Measurements from ENCODE around the gene CBFA2T2. TPM values are rescaled to one million over a fixed set of nuclear protein-coding genes. Genes with fewer than 3 reads are reported as not detected.

CBFA2T2 gene
- total RNA-seq, 2 experiments from 2014 or later: 17.9 to 18.6 TPM

DNA sequence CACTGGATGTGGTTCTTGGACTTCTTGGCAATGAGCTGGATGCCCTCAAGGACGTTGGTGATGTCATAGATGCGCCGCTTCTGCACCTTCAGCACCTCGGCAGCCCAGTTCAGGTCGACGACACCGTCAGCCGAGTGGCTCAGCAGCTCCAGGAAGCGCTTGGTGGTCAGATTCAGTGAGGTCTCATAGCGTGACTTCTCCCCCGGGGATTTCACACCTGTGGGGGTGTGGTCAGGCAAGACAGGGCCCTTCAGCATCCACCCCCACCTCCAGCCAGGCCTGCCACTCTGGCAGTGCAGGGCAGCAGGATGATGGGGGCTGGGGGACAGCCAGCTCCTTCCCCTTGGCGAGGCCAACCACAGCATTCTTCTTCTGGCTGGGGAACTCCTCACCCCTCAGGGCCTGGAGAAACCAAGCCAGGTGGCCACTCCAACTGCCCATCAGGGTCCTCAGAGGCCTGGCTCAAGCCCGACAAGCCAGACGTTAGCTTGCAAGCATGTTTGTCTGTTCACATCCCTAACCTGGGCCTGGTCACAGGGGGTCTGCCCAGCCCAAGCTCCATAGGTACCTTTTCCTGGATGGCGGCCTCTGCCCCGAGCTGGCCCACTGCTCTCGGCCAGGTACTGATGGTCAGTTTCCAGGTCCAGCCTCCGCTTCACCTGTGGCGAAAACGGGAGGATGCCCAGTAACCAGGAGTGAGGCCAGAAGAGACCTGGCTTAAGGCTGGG, 190.0 kb downstream of the CBFA2T2 start:
- Histone ChIP-seq H3K4me3 (ENCODE audit: low read length) (no peak overlapping the region), H3K27me3 (ENCODE audit: control insufficient read depth in 1 of 2, insufficient read depth in 2 of 2, low read length in 2 of 2) (no peaks in the 10 kb centered on the region), H3K27ac (ENCODE audit: low read depth in 1 of 2, low read length in 2 of 2) (peak overlapping the region in 1 of 2 donors; percentile 45), H3K4me1 (ENCODE audit: insufficient read depth, low read length) (peaks cover 63% of the 10 kb centered on the region), H3K36me3 (ENCODE audit: insufficient read depth, low read length) (no peaks in the 10 kb centered on the region), H3K9me3 (ENCODE audit: control insufficient read depth in 1 of 2, insufficient read depth in 1 of 2, low read length in 2 of 2) (no peaks in the 10 kb centered on the region)
- peak overlapping the region; percentile 66 for H3K27ac Mint-ChIP-seq
- intact Hi-C loops (cut with DNase I, micrococcal nuclease): loop anchor here in 1 of 2 experiments (10.0 kb wide), 1 partner anchor 315 kb away; the partner anchor contains the start of gene RALY
- ATAC-seq (ENCODE audit: poor library complexity) (peak; percentile 53), DNase-seq (peak in 6 of 14 experiments; percentile 30 to 85 (median 68))
- peaks cover 49% of the 10 kb centered on the region for H3K4me1 Mint-ChIP-seq (ENCODE audit: low read depth)
- H3K9me3 Mint-ChIP-seq: no peaks in the 10 kb centered on the region
- ChIA-PET CTCF (interaction anchor here (1.1 to 2.1 kb wide), 2 partner anchors 12 to 14 kb away, joined by 3 to 14 read pairs; no protein-coding TSS in a partner anchor), POLR2A (interaction anchor here (0.6 to 4.1 kb wide), 9 partner anchors 8 to 658 kb away, joined by 3 to 45 read pairs (median 8); partner anchors contain the start of genes ACTL10, CBFA2T2, PXMP4 and SNTA1)
- H3K27me3 Mint-ChIP-seq: no peaks in the 10 kb centered on the region
- H3K4me3 Mint-ChIP-seq: peak overlapping the region; percentile 51
- TF ChIP-seq, protein P1, sequence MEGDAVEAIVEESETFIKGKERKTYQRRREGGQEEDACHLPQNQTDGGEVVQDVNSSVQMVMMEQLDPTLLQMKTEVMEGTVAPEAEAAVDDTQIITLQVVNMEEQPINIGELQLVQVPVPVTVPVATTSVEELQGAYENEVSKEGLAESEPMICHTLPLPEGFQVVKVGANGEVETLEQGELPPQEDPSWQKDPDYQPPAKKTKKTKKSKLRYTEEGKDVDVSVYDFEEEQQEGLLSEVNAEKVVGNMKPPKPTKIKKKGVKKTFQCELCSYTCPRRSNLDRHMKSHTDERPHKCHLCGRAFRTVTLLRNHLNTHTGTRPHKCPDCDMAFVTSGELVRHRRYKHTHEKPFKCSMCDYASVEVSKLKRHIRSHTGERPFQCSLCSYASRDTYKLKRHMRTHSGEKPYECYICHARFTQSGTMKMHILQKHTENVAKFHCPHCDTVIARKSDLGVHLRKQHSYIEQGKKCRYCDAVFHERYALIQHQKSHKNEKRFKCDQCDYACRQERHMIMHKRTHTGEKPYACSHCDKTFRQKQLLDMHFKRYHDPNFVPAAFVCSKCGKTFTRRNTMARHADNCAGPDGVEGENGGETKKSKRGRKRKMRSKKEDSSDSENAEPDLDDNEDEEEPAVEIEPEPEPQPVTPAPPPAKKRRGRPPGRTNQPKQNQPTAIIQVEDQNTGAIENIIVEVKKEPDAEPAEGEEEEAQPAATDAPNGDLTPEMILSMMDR (IDR thresholded peaks at IDR 0.05): no peak
- H3K36me3 Mint-ChIP-seq (ENCODE audit: low read depth): no peaks in the 10 kb centered on the region

GRCh38 chr20:33680686-33681085, 190.8 kb downstream of the CBFA2T2 start:
- ChIA-PET CTCF (interaction anchor here (2.0 to 2.1 kb wide), 2 partner anchors 13 kb away, joined by 12 to 14 read pairs; no protein-coding TSS in a partner anchor), POLR2A (interaction anchor here (1.9 to 4.1 kb wide), 4 partner anchors 13 to 237 kb away, joined by 8 to 45 read pairs (median 19); partner anchors contain the start of genes ACTL10, PXMP4 and SNTA1)
- intact Hi-C loops (cut with DNase I, micrococcal nuclease): loop anchor here in 1 of 2 experiments (10.0 kb wide), 1 partner anchor 314 kb away; the partner anchor contains the start of gene RALY
- Mint-ChIP-seq H3K4me3 (no peak overlapping the region), H3K27ac (no peak overlapping the region), H3K36me3 (ENCODE audit: low read depth) (no peaks in the 10 kb centered on the region), H3K27me3 (no peaks in the 10 kb centered on the region), H3K4me1 (ENCODE audit: low read depth) (peaks cover 50% of the 10 kb centered on the region), H3K9me3 (no peaks in the 10 kb centered on the region)
- no peak overlapping the region for H3K27ac ChIP-seq (ENCODE audit: low read depth in 1 of 2, low read length in 2 of 2)
- no peaks in the 10 kb centered on the region for H3K9me3 ChIP-seq (ENCODE audit: control insufficient read depth in 1 of 2, insufficient read depth in 1 of 2, low read length in 2 of 2)
- H3K36me3 ChIP-seq (ENCODE audit: insufficient read depth, low read length): no peaks in the 10 kb centered on the region
- no peak overlapping the region for H3K4me3 ChIP-seq (ENCODE audit: low read length)
- TF ChIP-seq, protein P1 (IDR thresholded peaks at IDR 0.05): no peak
- no peak for DNase-seq
- H3K4me1 ChIP-seq (ENCODE audit: insufficient read depth, low read length): peaks cover 65% of the 10 kb centered on the region
- ATAC-seq (ENCODE audit: poor library complexity): no peak
- H3K27me3 ChIP-seq (ENCODE audit: control insufficient read depth in 1 of 2, insufficient read depth in 2 of 2, low read length in 2 of 2): no peaks in the 10 kb centered on the region

GRCh38 chr20:33681288-33681687, 191.4 kb downstream of the CBFA2T2 start:
- Histone ChIP-seq H3K4me1 (ENCODE audit: insufficient read depth, low read length) (peaks cover 60% of the 10 kb centered on the region), H3K27ac (ENCODE audit: low read depth in 1 of 2, low read length in 2 of 2) (no peak overlapping the region), H3K27me3 (ENCODE audit: control insufficient read depth in 1 of 2, insufficient read depth in 2 of 2, low read length in 2 of 2) (no peaks in the 10 kb centered on the region), H3K9me3 (ENCODE audit: control insufficient read depth in 1 of 2, insufficient read depth in 1 of 2, low read length in 2 of 2) (no peaks in the 10 kb centered on the region), H3K36me3 (ENCODE audit: insufficient read depth, low read length) (no peaks in the 10 kb centered on the region), H3K4me3 (ENCODE audit: low read length) (no peak overlapping the region)
- Mint-ChIP-seq H3K36me3 (ENCODE audit: low read depth) (no peaks in the 10 kb centered on the region), H3K4me3 (no peak overlapping the region), H3K9me3 (no peaks in the 10 kb centered on the region), H3K27me3 (no peaks in the 10 kb centered on the region), H3K4me1 (ENCODE audit: low read depth) (peaks cover 51% of the 10 kb centered on the region), H3K27ac (peak overlapping the region; percentile 22)
- TF ChIP-seq, protein P1 (IDR thresholded peaks at IDR 0.05): no peak
- ATAC-seq (ENCODE audit: poor library complexity): no peak
- CTCF ChIA-PET: interaction anchor here (2.0 kb wide), 1 partner anchor 13 kb away, joined by 12 read pairs; no protein-coding TSS in a partner anchor
- POLR2A ChIA-PET: interaction anchor here (0.6 to 4.1 kb wide), 3 partner anchors 14 to 307 kb away, joined by 3 to 45 read pairs (median 26); partner anchors contain the start of gene ACTL10
- intact Hi-C loops (cut with DNase I, micrococcal nuclease): loop anchor here in 1 of 2 experiments (10.0 kb wide), 1 partner anchor 314 kb away; the partner anchor contains the start of gene RALY
- DNase-seq: no peak

Data from CD4-positive, alpha-beta T cell (primary cell).